GM19238 (cell line): ENCODE data around the gene KRT79.
"Not testable (repeated sequence)": the region's sequence is repeated elsewhere in the genome, so short reads cannot be mapped to it uniquely, and the experiment has no call there.

Experiments used
- DNase-seq: peaks from one replicate; pipeline ENCODE4 v3.0.0; 2011; ENCODE audit warnings: low spot score; ENCODE audit not compliant: insufficient read length

The KRT79 gene

GRCh38 chr12:52806821-52807543 lies 27.1 kb downstream of the KRT79 start:
- no peak for DNase-seq

- DNase-seq: no peak
Measured at GRCh38 chr12:52806169-52806811, 27.8 kb downstream of the KRT79 start.

GRCh38 chr12:52805739-52806138 lies 28.4 kb downstream of the KRT79 start:
- no peak for DNase-seq

- no peak for DNase-seq
Measured at GRCh38 chr12:52805000-52805399, 29.1 kb downstream of the KRT79 start.

GRCh38 chr12:52802442-52802841 lies 31.7 kb downstream of the KRT79 start:
- no peak for DNase-seq

- no peak for DNase-seq
Measured at GRCh38 chr12:52801773-52802172, 32.3 kb downstream of the KRT79 start.

- DNase-seq: no peak
Measured at GRCh38 chr12:52800259-52800917, 33.7 kb downstream of the KRT79 start.

GRCh38 chr12:52799505-52800211 lies 34.5 kb downstream of the KRT79 start:
- no peak for DNase-seq

GRCh38 chr12:52798671-52799504 lies 35.2 kb downstream of the KRT79 start:
- DNase-seq: no peak

- no peak for DNase-seq
Measured at GRCh38 chr12:52798003-52798670, 36.0 kb downstream of the KRT79 start.

GRCh38 chr12:52797529-52797894 lies 36.6 kb downstream of the KRT79 start:
- DNase-seq: no peak

GRCh38 chr12:52796839-52797528 lies 37.1 kb downstream of the KRT79 start:
- no peak for DNase-seq

GRCh38 chr12:52796429-52796794 lies 37.7 kb downstream of the KRT79 start:
- DNase-seq: no peak

- no peak for DNase-seq
Measured at GRCh38 chr12:52795694-52796428, 38.2 kb downstream of the KRT79 start, which contains the start of gene KRT3. KRT3 (minus strand) TSS chr12:52796117; CDS start chr12:52796042, 75 bp downstream.

GRCh38 chr12:52795332-52795674 lies 38.8 kb downstream of the KRT79 start:
- DNase-seq: not testable (repeated sequence)

- no peak for DNase-seq
Measured at GRCh38 chr12:52794479-52795331, 39.4 kb downstream of the KRT79 start.

- no peak for DNase-seq
Measured at GRCh38 chr12:52792185-52793029, 41.7 kb downstream of the KRT79 start.
